ENCODE results near the gene SDF4. TPM values are rescaled to one million over a fixed set of nuclear protein-coding genes. Genes with fewer than 3 reads are reported as not detected.

The SDF4 gene
- total and polyA plus RNA-seq, 7 donors, result 33.0 to 181 (median 79.6) TPM

GRCh38 chr1:1217621-1218523, 13.9 kb downstream of the SDF4 start:
- TF ChIP-seq POLR2AphosphoS5 (IDR thresholded peaks at IDR 0.05), result no peak
- TF ChIP-seq CTCF (IDR thresholded peaks at IDR 0.05), result no peak
- TF ChIP-seq POLR2A (IDR thresholded peaks at IDR 0.05), result no peak
- TF ChIP-seq EP300 (IDR thresholded peaks at IDR 0.05), result no peak
- no peak for DNase-seq
- Histone ChIP-seq H3K27me3 (no peaks in the 10 kb centered on the region), H3K4me3 (no peak overlapping the region), H3K27ac (no peak overlapping the region), H3K36me3 (peaks cover 40 to 69% (median 44%) of the 10 kb centered on the region in 4 donors), H3K4me1 (peaks cover 0 to 3% (median 0%) of the 10 kb centered on the region in 4 donors), H3K9me3 (no peaks in the 10 kb centered on the region)
- 86 to 91% methylated on average over 52 of the region's 52 CpGs for WGBS, 2 donors
- intact Hi-C loops (cut with DNase I), result no loop called here

GRCh38 chr1:1216770-1217620, 14.8 kb downstream of the SDF4 start:
- Histone ChIP-seq H3K4me1 (peaks cover 0 to 3% (median 0%) of the 10 kb centered on the region in 4 donors), H3K36me3 (peaks cover 32 to 60% (median 36%) of the 10 kb centered on the region in 4 donors), H3K4me3 (no peak overlapping the region), H3K27me3 (no peaks in the 10 kb centered on the region), H3K27ac (no peak overlapping the region), H3K9me3 (no peaks in the 10 kb centered on the region)
- no peak for DNase-seq
- intact Hi-C loops (cut with DNase I), result no loop called here
- TF ChIP-seq POLR2AphosphoS5 (IDR thresholded peaks at IDR 0.05), result no peak
- no peak for TF ChIP-seq EP300 (IDR thresholded peaks at IDR 0.05)
- no peak for TF ChIP-seq POLR2A (IDR thresholded peaks at IDR 0.05)
- no peak for TF ChIP-seq CTCF (IDR thresholded peaks at IDR 0.05)
- WGBS, 2 donors, result 93% methylated on average over 74 of the region's 74 CpGs

- TF ChIP-seq EP300 (IDR thresholded peaks at IDR 0.05) (no peak), POLR2A (IDR thresholded peaks at IDR 0.05) (no peak), POLR2AphosphoS5 (IDR thresholded peaks at IDR 0.05) (no peak), CTCF (IDR thresholded peaks at IDR 0.05) (no peak)
- Histone ChIP-seq H3K36me3 (peaks cover 28 to 51% (median 30%) of the 10 kb centered on the region in 4 donors), H3K4me3 (no peak overlapping the region), H3K9me3 (no peaks in the 10 kb centered on the region), H3K27ac (no peak overlapping the region), H3K27me3 (no peaks in the 10 kb centered on the region), H3K4me1 (peaks cover 0 to 3% (median 0%) of the 10 kb centered on the region in 4 donors)
- intact Hi-C loops (cut with DNase I), result no loop called here
- no peak for DNase-seq
- 87 to 90% methylated on average over 21 of the region's 21 CpGs for WGBS, 2 donors
Measured at GRCh38 chr1:1215881-1216605, 15.8 kb downstream of the SDF4 start.

GRCh38 chr1:1215080-1215676, 16.6 kb downstream of the SDF4 start:
- no peak for DNase-seq
- TF ChIP-seq POLR2AphosphoS5 (IDR thresholded peaks at IDR 0.05), result no peak
- TF ChIP-seq CTCF (IDR thresholded peaks at IDR 0.05), result no peak
- TF ChIP-seq POLR2A (IDR thresholded peaks at IDR 0.05), result no peak
- no peak for TF ChIP-seq EP300 (IDR thresholded peaks at IDR 0.05)
- intact Hi-C loops (cut with DNase I), result no loop called here
- H3K4me3 ChIP-seq, result no peak overlapping the region
- H3K4me1 ChIP-seq, result peaks cover 0 to 3% (median 0%) of the 10 kb centered on the region in 4 donors
- no peaks in the 10 kb centered on the region for H3K9me3 ChIP-seq
- 46 to 52% methylated on average over 11 of the region's 11 CpGs for WGBS, 2 donors
- peaks cover 22 to 42% (median 26%) of the 10 kb centered on the region in 4 donors for H3K36me3 ChIP-seq
- no peak overlapping the region for H3K27ac ChIP-seq
- no peaks in the 10 kb centered on the region for H3K27me3 ChIP-seq

All from sigmoid colon (tissue), 7 donors.